ELR (cell line): ENCODE measurements around the gene FKBP2.

Experiments
- DNase-seq: peaks from one replicate; pipeline ENCODE4 v3.0.0-alpha.2; 2015; ENCODE audit warnings: low read depth

Gene FKBP2

GRCh38 chr11:64240435-64241240 lies at the start of gene FKBP2:
FKBP2 (plus strand) TSS chr11:64241095; CDS start chr11:64242388, 1,293 bp downstream.
- peak; percentile 97 for DNase-seq

- no peak for DNase-seq
Measured at GRCh38 chr11:64192434-64192833, 48.5 kb upstream of the FKBP2 start.

GRCh38 chr11:64196626-64197025 lies 44.3 kb upstream of the FKBP2 start:
- DNase-seq: no peak

GRCh38 chr11:64198511-64198910 lies 42.4 kb upstream of the FKBP2 start:
- no peak for DNase-seq

- DNase-seq: no peak
Measured at GRCh38 chr11:64201543-64201942, 39.4 kb upstream of the FKBP2 start.

- DNase-seq: no peak
Measured at GRCh38 chr11:64202992-64203391, 37.9 kb upstream of the FKBP2 start.

- no peak for DNase-seq
Measured at GRCh38 chr11:64203421-64204079, 37.3 kb upstream of the FKBP2 start.

GRCh38 chr11:64204080-64204440 lies 36.8 kb upstream of the FKBP2 start:
- DNase-seq: no peak

GRCh38 chr11:64204464-64204989 lies 36.4 kb upstream of the FKBP2 start:
- peak; percentile 95 for DNase-seq

GRCh38 chr11:64206457-64207255 lies 34.2 kb upstream of the FKBP2 start, which contains the start of gene FERMT3:
FERMT3 (plus strand) TSS chr11:64206721; CDS start chr11:64207365, 644 bp downstream.
- no peak for DNase-seq

GRCh38 chr11:64207256-64208085 lies 33.4 kb upstream of the FKBP2 start:
- DNase-seq: peak; percentile 83

GRCh38 chr11:64208086-64208795 lies 32.7 kb upstream of the FKBP2 start:
- no peak for DNase-seq

- DNase-seq: no peak
Measured at GRCh38 chr11:64208796-64209562, 31.9 kb upstream of the FKBP2 start.

GRCh38 chr11:64209563-64209843 lies 31.4 kb upstream of the FKBP2 start:
- no peak for DNase-seq

GRCh38 chr11:64210301-64211020 lies 30.4 kb upstream of the FKBP2 start:
- DNase-seq: no peak

GRCh38 chr11:64211181-64211872 lies 29.6 kb upstream of the FKBP2 start:
- DNase-seq: no peak

GRCh38 chr11:64216879-64217278 lies 24.0 kb upstream of the FKBP2 start:
- no peak for DNase-seq

- no peak for DNase-seq
Measured at GRCh38 chr11:64218628-64219353, 22.1 kb upstream of the FKBP2 start.
